NCI-H2196 (cell line): ENCODE results near the gene CDC25C.
"Not testable (repeated sequence)": the region's sequence is repeated elsewhere in the genome, so short reads cannot be mapped to it uniquely, and the experiment has no call there.

Source experiments
- DNase-seq: peaks from one replicate; lab custom pipeline; 2025; ENCODE audit not compliant: unreplicated experiment; lab: John Stamatoyannopoulos, UW

Gene CDC25C

DNA sequence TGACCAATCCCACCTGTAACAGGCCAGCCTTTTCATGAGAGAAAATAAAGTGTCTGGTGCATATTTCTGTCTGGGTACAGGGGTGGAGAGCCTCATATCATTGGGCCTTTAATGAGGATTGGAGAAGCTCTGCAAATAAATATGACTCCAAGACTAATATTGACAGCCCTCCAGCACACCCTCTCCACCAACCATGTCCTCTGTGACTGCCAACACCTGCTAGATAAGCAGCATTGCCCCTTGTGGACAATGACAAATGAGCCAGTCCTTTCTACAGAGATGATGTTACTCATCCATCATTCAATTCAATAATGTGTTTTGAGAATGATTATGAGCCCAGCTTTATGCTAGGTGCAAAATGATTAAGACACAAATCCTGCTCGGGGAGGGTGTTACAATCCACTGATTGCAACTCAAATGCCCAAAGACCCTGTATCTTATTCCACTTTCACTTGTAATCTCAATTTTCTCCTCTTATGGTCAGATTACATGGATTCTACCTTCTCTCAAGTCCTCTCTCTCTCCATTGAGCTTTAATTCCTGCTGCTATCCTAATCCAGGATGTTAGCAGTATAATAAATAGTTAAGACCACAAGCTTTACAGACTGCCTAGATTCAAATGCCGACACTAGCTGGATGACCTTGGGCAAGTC, 55.1 kb downstream of the CDC25C start:
- DNase-seq: peak; percentile 79

DNA sequence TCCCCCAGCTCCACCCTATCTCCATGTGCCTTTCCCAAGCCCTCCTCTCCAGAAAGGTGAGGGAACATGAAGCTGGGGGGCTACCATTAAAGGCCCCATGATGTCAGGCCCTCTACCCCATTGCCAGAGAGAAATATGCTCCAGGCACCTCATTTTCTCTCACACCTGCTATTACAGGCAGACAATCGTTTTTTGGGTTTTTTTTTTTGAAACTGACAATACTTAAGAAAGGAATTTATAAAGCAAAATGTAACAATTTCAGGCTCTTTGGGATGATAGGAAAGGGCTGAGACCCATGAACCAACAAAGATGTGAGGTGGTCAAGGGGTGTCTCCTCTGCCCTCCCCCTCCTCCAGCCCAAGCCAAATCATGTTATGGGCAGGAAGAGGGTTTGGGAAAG, 55.7 kb downstream of the CDC25C start:
- DNase-seq: no peak

DNA sequence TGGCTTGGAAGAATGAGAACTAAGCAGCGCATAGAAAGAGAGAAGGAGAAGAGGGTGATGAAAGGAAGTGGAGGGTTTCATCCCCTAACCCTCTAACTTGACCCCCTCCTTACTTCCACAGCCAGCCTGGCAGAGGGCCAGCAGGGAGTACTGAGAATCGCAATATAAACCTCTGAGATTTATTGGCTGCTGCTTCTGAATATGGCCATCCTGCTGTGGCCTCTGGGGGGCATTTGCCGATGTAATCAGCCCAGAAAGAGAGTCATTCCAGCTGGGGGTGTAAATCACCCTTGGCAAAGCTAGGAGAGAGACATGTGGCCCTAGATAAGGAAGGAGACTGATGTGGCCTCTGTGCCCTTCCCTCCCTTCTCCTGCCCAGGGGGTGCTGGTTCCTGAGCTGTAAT, 56.2 kb downstream of the CDC25C start:
- peak; percentile 12 for DNase-seq

DNA sequence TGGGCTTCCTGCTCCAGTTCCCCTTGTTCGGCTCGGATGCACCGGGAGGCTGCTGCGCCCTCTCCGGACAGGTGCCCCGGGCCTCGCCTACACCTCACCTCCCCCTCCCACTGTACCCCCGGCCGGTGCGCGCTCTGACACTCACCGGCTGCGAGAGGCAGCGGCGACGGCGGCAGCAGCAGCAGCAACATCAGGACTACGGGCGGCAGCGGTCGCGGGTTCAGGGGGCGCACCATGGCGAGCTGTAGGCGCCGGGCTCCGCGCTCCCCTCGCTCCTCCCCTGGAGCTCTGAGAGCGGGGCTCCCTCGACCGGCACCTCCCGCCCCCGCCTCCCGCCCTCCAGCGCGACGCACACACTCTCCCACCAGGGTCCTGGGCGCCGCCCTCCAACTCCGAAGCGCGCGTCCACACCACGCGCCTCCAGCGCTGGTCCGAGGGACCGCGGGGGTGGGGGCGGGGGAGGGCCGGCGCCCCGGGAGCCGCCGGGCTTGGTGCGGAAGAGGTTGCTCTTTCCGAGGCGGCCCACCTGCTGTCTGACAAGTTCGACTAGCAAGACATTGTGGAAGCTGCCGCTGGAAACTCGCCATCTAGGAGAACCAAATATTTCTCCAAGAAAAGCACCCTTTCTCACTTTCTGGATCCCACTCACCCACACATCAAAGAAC, 57.3 kb downstream of the CDC25C start, which contains the start of gene GFRA3:
Gene GFRA3 (minus strand): TSS at position 433 of the 665 bp plus-strand sequence. CDS start 197 bp downstream, at position 236.
- no peak for DNase-seq

DNA sequence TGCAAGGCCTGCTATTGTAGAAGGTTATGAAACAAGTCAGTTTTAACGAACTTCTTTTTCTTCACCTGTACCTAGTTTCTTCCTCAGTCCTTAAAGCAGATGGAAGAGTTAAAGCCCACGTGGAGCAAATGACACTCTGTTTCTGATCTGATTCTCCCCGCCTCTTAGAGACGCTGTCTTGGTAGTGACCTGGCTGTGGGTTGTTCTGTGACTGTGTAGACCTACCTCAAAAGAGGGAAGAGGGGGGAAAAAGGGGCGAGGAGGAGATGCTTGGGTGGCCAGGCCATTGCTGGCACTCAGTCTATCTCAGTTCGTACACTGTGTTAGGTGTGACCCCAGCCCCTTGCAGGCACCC, 57.8 kb downstream of the CDC25C start:
- no peak for DNase-seq

DNA sequence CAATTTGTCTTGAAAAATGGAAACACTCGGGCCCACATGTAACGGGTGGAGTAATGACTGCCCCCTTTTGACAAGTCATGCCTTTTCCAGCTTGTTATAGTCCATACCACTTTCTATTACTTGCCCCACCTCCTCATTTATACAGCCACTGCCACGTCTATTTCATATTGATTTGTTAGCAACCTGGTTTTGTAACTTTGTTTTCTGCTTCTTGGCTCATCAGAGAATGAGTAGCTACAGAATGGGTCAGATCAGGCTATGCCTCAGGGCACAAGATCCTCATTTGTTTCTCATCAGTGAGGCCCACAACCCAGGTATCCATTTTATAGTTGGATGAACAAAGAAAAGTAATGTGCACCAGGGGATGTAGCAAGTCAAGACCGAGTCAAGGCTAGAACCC, 58.9 kb downstream of the CDC25C start:
- DNase-seq: no peak

DNA sequence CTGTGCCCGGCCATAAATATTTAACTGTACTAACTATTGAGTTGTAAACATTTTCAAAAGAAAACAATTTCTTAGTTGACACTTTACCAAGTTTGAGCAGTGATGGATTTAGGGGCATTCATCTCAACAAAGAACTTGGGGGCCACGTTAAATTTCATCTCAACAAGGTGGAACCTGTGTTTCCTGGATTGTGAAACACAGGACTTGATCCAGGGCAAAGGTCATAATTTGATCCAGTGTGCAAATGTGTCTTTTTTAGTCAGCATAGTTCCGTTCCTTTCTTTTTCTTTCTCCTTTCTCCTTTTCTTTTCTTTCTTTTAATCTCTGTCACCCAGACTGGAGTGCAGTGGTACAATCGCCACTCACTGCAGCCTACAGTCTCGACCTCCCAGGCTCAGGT, 60.3 kb downstream of the CDC25C start:
- no peak for DNase-seq

DNA sequence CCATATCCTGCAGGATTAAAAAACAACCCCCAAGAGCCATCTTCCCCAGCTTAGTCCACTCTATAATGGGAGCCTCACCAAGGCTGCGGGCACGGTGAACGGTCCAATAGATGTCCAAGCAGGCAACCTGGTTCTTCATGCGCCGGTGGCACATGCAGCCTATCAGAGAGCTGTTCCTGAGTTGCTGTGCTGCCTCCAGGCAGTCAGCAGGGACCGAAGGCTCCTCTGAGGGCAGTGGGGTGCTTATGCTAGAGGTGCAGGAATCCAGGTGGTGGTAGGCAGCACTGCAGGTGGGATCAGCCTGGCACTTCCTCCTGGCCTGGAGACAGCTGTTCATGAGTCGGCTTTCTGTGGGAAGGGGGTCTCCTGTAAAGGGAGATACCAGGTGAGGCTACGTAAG, 67.4 kb downstream of the CDC25C start:
- DNase-seq: no peak

DNA sequence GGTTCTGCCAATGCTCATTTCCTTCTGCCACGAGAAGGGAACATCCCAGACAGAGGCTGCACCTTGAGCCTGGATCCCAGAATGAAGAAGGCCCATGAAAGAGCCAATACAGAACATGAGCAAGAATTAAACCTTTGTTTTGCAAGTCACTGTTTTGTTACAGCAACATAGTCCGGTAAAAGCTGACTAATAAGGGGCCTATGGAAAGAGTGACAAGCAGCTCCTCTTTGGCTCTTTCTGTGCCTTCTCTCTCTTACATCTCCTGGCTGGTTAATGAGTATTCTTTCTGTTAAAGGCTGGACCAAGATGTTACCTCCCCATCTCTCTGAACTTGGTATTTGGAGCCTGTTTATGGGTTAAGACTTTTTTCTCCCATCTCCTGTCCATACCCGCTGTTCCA, 68.0 kb downstream of the CDC25C start:
- DNase-seq: no peak

DNA sequence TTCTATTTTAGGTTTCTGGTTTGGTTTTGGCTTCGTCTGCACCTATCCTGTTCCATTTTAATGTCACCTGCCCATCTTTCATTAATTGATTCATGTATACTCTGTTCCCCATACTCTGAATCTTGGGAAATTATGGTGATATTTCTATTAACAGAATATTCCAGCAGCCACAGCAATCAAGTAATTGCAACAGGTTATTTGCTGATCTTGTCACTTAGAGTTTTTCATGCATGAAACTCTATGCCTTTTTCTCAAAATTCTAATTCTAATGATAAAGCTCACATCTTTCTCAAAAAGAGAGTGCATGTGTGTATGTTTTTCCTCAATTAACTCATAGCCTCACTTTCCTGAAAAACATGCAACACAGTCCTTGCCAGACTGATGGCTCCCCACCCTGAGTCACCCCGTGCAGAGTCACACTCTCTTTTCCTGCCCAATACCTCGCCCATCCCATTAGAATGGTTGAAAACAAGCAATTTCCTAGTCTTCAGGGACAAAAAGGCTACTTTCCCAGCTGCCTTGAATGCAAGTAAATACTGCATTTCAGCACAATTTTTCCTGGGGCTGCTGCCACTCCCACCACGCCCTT, 72.8 kb downstream of the CDC25C start:
- no peak for DNase-seq

DNA sequence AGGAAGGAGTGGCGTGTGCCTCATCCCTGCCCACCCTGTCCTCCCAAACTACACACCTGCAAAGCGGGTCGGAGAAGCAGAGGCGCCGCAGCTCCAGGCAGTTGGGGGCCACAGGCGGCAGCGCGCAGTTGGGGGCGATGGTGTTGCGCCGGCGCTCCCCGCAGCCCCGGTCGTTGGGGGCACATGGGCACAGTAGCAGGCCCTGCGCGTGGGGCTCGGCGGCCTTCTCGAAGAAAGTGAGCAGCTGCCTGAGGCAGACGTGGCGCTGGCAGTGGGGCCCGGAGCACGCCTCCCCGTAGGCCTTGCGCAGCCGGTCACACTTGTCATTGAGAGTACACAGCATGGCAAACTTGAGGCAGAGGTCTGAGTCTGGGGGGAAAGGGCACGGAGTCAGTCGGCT, 74.0 kb downstream of the CDC25C start:
- DNase-seq: no peak

DNA sequence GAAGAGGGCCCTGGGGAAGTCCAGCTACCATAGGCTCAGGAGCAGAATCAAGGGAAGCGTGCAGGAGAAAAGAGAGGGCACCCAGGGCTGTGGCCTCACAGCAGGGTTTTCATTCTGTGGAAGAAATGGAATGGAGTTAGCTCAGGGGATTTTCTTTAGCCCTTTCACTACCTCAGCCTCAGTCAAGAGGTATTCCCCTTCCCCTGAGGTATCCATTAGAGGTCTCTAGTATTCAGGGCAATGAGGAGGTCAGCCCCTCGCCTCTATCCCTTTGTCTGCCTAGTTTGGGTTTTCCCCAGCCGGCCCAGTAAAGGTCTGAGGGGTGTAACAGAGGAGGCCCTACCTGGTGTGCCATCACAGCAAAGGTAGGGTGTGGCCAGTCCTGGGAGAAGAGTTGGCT, 78.7 kb downstream of the CDC25C start:
- no peak for DNase-seq

DNA sequence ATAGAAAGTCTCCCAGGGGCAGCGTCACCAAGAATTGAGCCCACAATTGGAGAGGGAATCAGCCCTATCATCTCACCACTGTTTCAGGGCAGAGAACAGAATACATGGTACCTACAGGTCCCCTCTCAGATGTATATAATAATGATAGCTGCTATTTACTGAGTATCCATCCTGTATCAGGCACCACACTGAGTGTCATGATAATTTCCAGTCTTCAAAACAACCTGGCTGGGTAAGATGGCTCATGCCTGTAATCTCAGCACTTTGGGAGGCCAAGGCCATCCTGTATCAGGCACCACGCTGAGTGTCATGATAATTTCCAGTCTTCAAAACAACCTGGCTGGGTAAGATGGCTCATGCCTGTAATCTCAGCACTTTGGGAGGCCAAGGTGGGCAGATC, 83.8 kb downstream of the CDC25C start:
- not testable (repeated sequence) for DNase-seq

DNA sequence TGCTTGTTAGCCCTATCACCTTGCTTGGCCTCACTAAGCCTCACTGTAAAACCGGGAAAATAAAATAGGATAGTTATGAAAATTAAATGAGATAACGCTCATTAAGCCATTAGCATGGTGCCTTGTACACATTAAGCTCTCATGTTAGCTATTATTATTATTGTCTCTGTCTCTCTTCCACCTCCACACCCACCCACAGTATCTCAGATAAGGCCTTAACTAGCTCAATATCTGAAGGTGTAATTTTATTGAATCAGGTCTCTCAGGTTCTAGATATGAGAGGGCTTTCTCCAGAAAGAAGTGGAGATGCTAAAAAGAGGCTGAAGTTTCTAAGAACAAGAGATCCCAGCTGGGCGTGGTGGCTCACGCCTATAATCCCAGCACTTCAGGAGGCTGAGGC, 84.8 kb downstream of the CDC25C start:
- DNase-seq: no peak

DNA sequence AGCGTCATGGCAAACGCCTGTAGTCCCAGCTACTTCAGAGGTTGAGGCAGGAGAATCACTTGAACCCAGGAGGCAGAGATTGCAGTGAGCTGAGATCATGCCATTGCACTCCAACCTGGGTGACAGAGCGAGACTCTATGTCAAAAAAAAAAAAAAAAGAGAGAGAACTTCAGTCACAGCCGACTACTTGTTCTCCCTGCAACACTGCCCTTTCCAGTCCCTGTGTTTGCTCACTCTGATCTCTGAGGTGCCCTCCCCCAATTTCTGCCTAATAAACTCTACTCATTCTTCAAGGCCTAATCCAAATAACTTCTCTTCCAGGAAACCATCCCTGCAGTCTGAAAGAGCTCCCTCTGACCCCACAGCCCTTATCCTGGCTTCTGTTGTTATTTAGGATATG, 85.3 kb downstream of the CDC25C start:
- no peak for DNase-seq

DNA sequence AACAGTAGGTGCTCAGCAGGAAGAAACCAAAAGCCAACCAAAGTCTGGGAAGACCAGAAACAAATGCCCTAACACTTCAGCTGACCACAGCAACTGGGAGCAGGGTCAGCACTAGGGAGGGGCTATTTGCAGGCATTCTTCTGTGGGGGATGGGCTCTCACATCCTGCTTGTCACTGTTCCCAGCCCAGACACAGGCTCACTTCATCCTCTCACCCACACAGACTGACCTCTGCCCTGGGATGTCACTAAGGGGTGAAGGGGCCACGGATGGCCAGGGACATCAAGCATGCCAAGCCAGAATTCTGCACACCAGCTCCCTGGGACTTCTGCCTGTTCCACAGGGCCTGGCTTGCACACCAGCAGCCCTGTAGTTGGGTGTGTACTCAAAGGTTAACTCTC, 85.9 kb downstream of the CDC25C start:
- no peak for DNase-seq

DNA sequence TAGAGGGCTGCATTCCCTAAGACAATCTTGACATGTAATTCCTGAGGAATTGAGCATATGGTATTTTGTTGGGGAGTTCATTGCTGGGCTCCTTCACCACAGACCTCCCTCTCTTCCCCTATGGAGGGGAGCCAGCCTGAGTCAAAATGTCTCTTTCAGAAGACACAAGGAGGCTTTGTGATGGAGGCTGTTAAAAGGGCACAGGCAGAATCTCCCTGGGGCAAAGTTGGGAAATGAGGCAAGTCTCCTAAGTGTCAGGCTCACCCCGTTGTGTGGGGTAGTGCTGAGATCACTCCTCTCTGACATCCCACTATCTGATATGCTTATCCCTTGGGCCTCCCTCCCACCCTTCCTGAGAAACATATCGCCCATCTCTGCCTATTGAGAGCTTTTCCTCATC, 87.8 kb downstream of the CDC25C start:
- no peak for DNase-seq

DNA sequence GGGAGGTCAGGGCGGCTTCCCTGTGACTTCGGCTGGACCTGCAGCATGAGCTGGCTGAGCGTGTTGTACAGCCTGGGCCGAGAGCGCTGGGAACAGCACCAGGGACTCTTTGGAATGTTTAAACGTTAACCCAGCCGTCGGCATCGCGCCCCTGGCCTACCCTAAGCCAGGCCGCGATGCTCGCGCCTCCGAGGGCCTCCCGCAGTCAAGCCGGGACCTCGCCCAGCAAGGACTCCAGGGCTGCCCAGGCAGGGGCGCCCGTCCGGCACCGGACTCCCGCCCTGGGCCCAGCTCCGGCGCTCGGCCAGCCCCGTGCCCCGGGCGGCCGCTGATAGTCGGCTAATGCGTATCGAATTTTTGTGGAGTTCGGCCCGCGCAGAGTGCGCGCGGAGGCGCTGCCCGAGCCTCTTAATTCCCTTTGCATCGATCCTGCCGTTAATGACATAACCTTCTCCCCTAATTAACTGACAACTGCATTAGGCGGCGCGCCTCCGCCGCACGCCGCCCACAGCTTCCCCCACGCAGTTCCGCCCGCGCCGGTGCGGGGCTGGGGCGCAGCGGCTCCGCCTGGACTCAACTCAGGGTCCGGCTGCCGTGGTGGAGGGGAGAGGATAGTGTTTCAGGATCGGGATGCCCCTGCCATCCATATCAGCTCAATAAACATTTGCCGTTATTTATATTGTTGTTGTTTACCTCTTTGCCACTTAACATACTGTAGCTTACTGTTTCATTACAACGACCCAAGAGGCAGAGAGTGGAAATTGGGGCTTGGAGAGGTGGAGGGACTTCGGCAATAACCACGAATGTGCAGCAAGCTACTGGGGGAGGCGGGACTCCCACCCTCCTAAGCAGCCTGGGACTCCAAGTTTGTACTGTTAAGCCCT, 89.7 kb downstream of the CDC25C start:
- DNase-seq: no peak

DNA sequence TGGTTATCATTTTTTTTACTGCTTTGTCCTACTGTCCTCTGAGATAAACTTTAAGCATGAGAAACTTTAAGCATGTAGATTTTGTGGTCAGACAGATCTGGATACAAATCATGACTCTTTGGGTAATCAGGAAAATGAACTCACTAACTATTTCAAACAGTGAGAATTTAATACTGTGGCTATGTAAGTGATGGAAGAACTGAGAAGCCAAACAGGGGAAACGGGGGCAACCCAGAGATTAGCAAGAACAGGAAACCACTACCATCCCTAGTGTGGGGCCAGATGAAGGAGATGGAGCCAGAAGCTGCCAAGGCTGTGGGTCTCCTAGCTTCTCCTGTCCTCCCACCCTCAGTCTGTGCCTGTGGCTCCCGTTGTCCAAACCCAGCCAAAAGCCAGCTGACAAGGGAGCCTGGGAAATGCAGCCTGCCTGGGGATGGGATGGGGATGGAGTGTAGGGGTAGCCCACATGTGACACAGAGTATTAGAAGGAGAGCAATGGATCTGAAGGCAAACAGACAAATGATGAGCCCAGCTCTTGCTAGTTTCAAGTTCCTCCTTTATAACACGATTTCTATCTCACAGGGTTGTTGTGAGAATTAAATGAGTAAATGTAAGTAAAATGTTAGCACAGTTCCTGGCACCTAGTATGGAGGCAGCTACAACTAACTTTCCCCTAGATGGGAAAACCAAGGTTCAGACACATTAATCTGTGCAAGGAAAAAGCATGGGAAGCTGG, 90.8 kb downstream of the CDC25C start:
- no peak for DNase-seq

DNA sequence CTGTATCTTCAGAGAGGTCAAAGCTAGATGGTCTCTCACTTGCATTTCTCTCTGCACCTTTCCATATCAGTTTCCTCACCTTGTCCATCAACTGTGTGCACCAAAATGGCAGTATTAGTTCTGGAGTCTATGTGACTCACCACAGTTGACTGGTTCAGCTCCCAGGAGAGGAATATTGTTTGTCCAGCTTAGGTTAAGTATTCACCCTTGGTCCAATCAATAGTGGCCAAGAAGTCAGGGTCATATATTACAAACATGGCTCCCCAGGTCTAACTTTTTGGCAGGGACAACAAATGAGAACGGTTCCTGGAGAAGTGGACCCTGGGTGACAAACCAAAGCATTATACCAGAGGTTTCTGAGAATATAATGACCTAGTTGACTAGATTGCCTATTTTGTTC, 93.6 kb downstream of the CDC25C start:
- DNase-seq: no peak
